Measurements from ENCODE around the gene LGALS9C.
"Not testable (repeated sequence)": the region's sequence is repeated elsewhere in the genome, so short reads cannot be mapped to it uniquely, and the experiment has no call there.

The LGALS9C gene

DNA sequence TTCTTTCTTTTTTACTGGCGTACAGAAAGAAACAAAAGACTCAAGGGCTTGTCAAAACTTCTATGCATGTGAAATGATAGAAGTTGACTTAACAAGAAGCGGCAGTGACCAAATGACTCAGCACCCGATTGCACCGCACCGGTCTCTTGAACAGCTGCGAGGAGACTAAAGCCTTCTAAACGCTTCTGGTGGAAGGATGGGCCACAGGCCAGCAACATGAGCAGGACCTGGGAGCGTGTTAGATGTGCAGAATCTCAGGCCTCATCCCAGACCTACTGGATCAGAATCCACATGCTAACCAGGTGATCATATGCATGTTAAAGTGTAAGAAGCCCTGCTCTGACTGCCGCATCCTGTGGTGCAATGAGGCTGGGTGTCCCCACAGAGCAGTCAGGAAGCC, 31.1 kb downstream of the LGALS9C start:
- H3K9ac ChIP-seq (ENCODE audit: low read depth, low read length); H3K4me2 ChIP-seq (ENCODE audit: low read length); H3K9me3 ChIP-seq (replicated peaks; ENCODE audit: low read length); H3K36me3 ChIP-seq (ENCODE audit: insufficient read depth, low read length); H3K27me3 ChIP-seq (ENCODE audit: control insufficient read depth, insufficient read depth, low read length); H3K4me3 ChIP-seq (ENCODE audit: low read length); H3K4me1 ChIP-seq (ENCODE audit: control insufficient read depth, insufficient read depth, low read length): not testable (repeated sequence)

DNA sequence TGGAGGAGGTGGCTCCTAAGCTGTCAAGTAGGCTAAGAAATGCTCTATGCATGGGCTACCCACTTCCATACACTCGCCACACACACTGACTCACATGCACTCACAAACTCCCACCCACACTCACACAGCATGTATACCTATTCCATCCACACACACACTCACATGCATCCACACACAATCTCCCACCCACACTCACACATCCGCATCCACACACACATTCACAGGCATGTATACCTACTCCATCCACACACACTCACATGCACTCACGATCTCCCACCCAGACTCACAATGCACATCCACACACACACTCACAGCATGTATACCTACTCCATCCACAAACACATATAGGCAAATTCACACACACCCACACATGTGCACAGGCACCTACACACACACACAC, 32.1 kb downstream of the LGALS9C start:
- not testable (repeated sequence) for H3K27me3 ChIP-seq (ENCODE audit: control insufficient read depth, insufficient read depth, low read length); H3K36me3 ChIP-seq (ENCODE audit: insufficient read depth, low read length); H3K4me3 ChIP-seq (ENCODE audit: low read length); H3K9ac ChIP-seq (ENCODE audit: low read depth, low read length); H3K4me1 ChIP-seq (ENCODE audit: control insufficient read depth, insufficient read depth, low read length); H3K9me3 ChIP-seq (replicated peaks; ENCODE audit: low read length); H3K4me2 ChIP-seq (ENCODE audit: low read length)

DNA sequence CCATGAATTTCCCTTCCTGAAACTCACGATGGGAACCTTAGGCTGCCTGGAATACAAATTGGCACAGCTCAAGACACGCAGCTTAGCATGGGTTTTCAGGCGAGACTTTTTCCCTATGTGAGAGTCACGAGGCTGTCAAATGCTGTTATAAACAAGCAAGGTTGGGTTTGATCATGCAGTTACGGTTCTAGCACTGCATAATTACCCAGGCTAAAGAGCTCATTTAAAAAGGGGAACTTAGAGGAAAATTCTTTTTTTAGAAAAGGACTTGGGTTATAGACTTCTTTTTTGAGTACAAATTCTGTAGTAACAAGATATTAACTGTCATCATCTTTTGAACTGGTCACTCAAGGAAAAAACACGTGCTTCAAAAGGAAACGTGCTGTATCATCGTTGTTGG, 44.5 kb downstream of the LGALS9C start:
- not testable (repeated sequence) for H3K9me3 ChIP-seq (replicated peaks; ENCODE audit: low read length); H3K9ac ChIP-seq (ENCODE audit: low read depth, low read length); H3K4me2 ChIP-seq (ENCODE audit: low read length); H3K4me1 ChIP-seq (ENCODE audit: control insufficient read depth, insufficient read depth, low read length); H3K27me3 ChIP-seq (ENCODE audit: control insufficient read depth, insufficient read depth, low read length); H3K36me3 ChIP-seq (ENCODE audit: insufficient read depth, low read length); H3K4me3 ChIP-seq (ENCODE audit: low read length)

GRCh38 chr17:18525015-18525414, 48.4 kb downstream of the LGALS9C start:
- not testable (repeated sequence) for H3K9me3 ChIP-seq (replicated peaks; ENCODE audit: low read length); H3K36me3 ChIP-seq (ENCODE audit: insufficient read depth, low read length)

GRCh38 chr17:18526168-18526800, 49.7 kb downstream of the LGALS9C start:
- H3K36me3 ChIP-seq (ENCODE audit: insufficient read depth, low read length); H3K4me2 ChIP-seq (ENCODE audit: low read length): not testable (repeated sequence)

More at GRCh38 chr17:18525015-18525414, 48.4 kb downstream of the LGALS9C start:
- H3K4me3 ChIP-seq (ENCODE audit: low read length); H3K27me3 ChIP-seq (ENCODE audit: control insufficient read depth, insufficient read depth, low read length); H3K9ac ChIP-seq (ENCODE audit: low read depth, low read length); H3K4me1 ChIP-seq (ENCODE audit: control insufficient read depth, insufficient read depth, low read length); H3K4me2 ChIP-seq (ENCODE audit: low read length): not testable (repeated sequence)

DNA sequence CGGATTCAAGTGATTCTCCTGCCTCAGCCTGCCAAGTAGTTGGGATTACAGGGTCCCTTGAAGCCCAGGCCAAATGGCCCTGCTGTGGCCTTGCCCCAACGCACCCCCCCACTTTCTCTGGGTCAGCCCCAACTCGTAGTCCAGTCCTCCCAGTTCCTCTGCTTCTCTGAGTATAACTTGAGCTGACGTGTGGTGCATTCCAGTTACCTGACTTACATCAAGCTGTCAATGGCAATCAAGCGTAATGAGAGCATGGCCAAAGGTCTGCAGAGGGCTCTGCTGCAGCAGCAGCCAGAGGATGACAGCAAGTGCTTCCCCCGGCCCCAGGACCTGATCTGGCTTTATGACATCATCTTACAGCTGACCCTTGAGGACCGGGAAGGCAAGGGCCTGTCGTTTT, 50.8 kb downstream of the LGALS9C start:
- not testable (repeated sequence) for H3K4me1 ChIP-seq (ENCODE audit: control insufficient read depth, insufficient read depth, low read length); H3K36me3 ChIP-seq (ENCODE audit: insufficient read depth, low read length); H3K27me3 ChIP-seq (ENCODE audit: control insufficient read depth, insufficient read depth, low read length); H3K4me2 ChIP-seq (ENCODE audit: low read length); H3K9me3 ChIP-seq (replicated peaks; ENCODE audit: low read length); H3K4me3 ChIP-seq (ENCODE audit: low read length); H3K9ac ChIP-seq (ENCODE audit: low read depth, low read length)

More at GRCh38 chr17:18526168-18526800, 49.7 kb downstream of the LGALS9C start:
- not testable (repeated sequence) for H3K9ac ChIP-seq (ENCODE audit: low read depth, low read length); H3K9me3 ChIP-seq (replicated peaks; ENCODE audit: low read length); H3K4me3 ChIP-seq (ENCODE audit: low read length); H3K27me3 ChIP-seq (ENCODE audit: control insufficient read depth, insufficient read depth, low read length); H3K4me1 ChIP-seq (ENCODE audit: control insufficient read depth, insufficient read depth, low read length)

GRCh38 chr17:18528435-18528834, 51.8 kb downstream of the LGALS9C start:
- not testable (repeated sequence) for H3K4me2 ChIP-seq (ENCODE audit: low read length); H3K36me3 ChIP-seq (ENCODE audit: insufficient read depth, low read length); H3K9me3 ChIP-seq (replicated peaks; ENCODE audit: low read length); H3K27me3 ChIP-seq (ENCODE audit: control insufficient read depth, insufficient read depth, low read length); H3K4me3 ChIP-seq (ENCODE audit: low read length); H3K4me1 ChIP-seq (ENCODE audit: control insufficient read depth, insufficient read depth, low read length); H3K9ac ChIP-seq (ENCODE audit: low read depth, low read length)

GRCh38 chr17:18528899-18529500, 52.4 kb downstream of the LGALS9C start:
- H3K9ac ChIP-seq (ENCODE audit: low read depth, low read length); H3K36me3 ChIP-seq (ENCODE audit: insufficient read depth, low read length); H3K27me3 ChIP-seq (ENCODE audit: control insufficient read depth, insufficient read depth, low read length): not testable (repeated sequence)

DNA sequence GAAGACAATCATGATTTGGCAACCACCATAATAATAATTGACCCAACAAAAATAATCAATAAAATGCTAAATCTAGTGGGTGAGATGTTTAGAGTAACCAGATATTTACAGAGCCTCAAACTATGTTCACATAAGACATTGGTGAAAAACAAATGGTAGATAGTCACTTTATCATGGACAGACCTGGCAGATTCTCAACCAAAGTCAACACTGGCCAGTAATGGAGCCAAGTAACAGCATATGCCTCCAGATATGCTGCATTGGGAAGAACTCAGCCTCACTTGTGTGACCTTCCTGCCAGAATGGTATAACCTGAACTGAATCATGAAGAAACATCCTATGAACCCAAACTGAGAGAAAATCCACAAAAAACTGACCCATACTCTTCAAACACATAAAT, 53.8 kb downstream of the LGALS9C start:
- not testable (repeated sequence) for H3K4me3 ChIP-seq (ENCODE audit: low read length); H3K9ac ChIP-seq (ENCODE audit: low read depth, low read length); H3K4me1 ChIP-seq (ENCODE audit: control insufficient read depth, insufficient read depth, low read length); H3K36me3 ChIP-seq (ENCODE audit: insufficient read depth, low read length); H3K4me2 ChIP-seq (ENCODE audit: low read length); H3K27me3 ChIP-seq (ENCODE audit: control insufficient read depth, insufficient read depth, low read length); H3K9me3 ChIP-seq (replicated peaks; ENCODE audit: low read length)

More at GRCh38 chr17:18528899-18529500, 52.4 kb downstream of the LGALS9C start:
- H3K4me1 ChIP-seq (ENCODE audit: control insufficient read depth, insufficient read depth, low read length); H3K4me3 ChIP-seq (ENCODE audit: low read length); H3K4me2 ChIP-seq (ENCODE audit: low read length); H3K9me3 ChIP-seq (replicated peaks; ENCODE audit: low read length): not testable (repeated sequence)

DNA sequence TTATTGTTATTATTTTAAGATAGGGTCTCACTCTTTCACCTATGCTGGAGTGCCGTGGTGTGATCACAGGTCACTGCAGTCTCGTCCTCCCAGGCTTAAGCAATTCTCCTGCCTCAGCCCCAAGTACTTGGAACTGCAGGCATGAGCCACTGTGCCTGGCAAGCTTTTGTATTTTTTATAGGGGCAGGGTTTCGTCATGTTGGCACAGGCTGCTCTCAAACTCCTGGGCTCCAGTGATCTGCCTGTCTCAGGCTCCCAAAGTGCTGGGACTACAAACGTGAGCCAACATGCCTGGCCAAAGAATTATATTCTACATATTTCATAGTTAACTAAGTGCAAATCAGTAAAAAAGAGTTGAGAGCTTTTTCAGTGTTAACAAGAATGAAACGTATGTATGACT, 65.6 kb downstream of the LGALS9C start:
- not testable (repeated sequence) for H3K9me3 ChIP-seq (replicated peaks; ENCODE audit: low read length); H3K4me1 ChIP-seq (ENCODE audit: control insufficient read depth, insufficient read depth, low read length); H3K4me2 ChIP-seq (ENCODE audit: low read length); H3K9ac ChIP-seq (ENCODE audit: low read depth, low read length); H3K36me3 ChIP-seq (ENCODE audit: insufficient read depth, low read length); H3K27me3 ChIP-seq (ENCODE audit: control insufficient read depth, insufficient read depth, low read length); H3K4me3 ChIP-seq (ENCODE audit: low read length)

DNA sequence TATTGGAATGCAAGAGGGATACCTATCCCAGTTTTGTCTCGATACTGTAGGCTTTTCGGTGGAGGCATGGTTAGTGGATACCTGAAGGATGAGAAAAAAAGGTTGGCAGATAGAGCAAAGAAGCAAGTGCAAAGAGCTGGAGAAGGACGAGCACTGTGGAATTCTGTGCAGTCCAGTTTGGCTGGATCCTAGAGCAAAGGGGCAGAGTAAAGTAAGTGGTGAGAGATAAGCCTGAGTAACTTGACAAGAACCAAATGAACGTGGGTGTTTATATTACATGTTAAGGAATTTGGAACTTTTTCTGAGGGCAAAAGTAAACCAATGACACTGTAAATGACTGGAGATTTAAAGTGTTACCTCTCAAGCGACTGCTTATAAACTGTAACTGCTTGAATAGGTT, 66.3 kb downstream of the LGALS9C start:
- not testable (repeated sequence) for H3K27me3 ChIP-seq (ENCODE audit: control insufficient read depth, insufficient read depth, low read length); H3K36me3 ChIP-seq (ENCODE audit: insufficient read depth, low read length); H3K4me3 ChIP-seq (ENCODE audit: low read length); H3K4me1 ChIP-seq (ENCODE audit: control insufficient read depth, insufficient read depth, low read length); H3K4me2 ChIP-seq (ENCODE audit: low read length); H3K9ac ChIP-seq (ENCODE audit: low read depth, low read length); H3K9me3 ChIP-seq (replicated peaks; ENCODE audit: low read length)

Measured in skeletal muscle satellite cell (primary cell).